NCI-H1092 (cell line): Measurements from ENCODE around the gene CDCA3.

Source experiments
- DNase-seq: peaks from one replicate; lab custom pipeline; 2025; lab: John Stamatoyannopoulos, UW

The CDCA3 gene

DNA sequence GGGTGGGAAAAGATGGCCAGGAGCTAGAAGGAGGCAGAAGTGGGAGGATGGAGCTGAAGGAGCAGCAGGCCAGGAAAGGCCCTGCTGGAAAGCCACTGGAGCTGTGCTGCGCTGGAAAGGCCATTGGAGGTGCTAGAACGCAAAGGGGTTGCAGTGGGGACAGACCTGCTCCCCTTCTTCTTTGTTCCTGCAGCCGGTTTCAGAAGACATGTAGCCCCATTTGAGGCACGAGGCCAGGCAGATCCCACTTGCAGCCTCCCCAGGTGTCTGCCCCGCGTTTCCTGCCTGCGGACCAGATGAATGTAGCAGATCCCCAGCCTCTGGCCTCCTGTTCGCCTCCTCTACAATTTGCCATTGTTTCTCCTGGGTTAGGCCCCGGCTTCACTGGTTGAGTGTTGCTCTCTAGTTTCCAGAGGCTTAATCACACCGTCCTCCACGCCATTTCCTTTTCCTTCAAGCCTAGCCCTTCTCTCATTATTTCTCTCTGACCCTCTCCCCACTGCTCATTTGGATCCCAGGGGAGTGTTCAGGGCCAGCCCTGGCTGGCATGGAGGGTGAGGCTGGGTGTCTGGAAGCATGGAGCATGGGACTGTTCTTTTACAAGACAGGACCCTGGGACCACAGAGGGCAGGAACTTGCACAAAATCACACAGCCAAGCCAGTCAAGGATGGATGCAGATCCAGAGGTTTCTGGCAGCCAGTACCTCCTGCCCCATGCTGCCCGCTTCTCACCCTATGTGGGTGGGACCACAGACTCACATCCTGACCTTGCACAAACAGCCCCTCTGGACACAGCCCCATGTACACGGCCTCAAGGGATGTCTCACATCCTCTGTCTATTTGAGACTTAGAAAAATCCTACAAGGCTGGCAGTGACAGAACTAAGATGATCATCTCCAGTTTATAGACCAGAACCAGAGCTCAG, 31.7 kb downstream of the CDCA3 start:
- DNase-seq = no peak

DNA sequence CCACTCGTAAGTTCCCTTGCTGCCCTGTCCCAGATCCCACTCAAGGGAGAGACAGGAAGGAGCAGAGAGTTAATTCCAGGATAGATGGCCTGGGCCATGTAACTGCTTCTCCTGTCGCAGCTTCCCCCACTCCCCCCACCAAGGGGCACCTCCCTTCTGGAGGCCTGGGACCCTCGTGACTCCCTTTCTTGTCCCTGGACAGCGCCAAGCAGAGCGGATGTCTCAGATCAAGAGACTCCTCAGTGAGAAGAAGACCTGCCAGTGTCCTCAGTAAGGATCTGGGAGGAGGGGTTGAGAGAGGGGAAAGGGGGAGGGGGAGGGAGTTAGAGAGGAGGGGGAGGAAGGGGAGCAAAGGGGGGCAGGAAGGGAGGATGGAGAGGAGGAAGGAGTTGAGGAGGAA, 32.4 kb downstream of the CDCA3 start:
- no peak for DNase-seq

DNA sequence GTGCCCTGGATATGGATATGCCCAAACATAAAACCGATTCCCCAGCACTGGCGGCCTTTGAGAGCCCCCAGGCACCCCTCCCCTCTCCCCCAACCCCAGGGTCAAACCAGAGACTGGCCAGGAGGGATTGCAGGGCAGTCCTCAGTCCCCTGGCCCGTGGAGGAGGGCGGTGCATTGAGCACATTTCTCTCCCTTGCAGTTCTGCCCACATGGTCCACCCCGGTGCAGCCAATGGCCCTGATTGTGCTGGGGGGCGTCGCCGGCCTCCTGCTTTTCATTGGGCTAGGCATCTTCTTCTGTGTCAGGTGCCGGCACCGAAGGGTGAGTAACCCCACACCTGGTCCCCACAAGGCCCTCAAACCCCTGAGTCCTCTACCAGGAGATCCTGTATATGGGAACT, 32.9 kb downstream of the CDCA3 start:
- no peak for DNase-seq

DNA sequence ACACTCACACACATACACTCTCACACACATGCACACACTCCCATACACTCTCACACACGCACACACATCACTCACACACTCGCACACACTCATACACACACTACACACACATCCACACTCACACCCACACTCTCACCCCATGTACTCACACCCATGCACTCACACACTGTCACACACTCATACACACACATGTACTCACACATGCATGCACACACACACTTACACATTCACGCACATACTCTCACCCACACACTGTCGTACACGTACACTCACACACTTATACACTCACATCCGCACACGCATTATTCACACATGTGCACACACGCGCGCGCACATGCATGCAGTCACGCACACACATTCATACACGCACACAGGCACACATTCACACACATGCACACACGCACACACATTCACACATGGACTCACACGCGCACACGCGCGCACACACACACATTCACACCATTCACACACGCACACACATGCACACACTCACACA, 33.4 kb downstream of the CDCA3 start:
- DNase-seq = no peak

DNA sequence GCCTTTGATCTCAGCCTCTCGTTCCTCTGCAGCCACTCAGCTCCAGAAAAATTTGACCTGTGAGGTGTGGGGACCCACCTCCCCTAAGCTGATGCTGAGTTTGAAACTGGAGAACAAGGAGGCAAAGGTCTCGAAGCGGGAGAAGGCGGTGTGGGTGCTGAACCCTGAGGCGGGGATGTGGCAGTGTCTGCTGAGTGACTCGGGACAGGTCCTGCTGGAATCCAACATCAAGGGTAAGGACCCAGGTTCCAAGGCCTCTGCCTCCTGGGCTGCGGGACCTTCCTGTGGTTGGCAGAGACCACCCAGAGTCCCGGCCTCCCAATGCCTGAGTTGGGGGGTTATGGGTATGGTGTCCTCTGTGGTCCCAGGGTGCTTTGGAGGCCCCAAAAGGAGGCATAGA, 34.0 kb downstream of the CDCA3 start:
- no peak for DNase-seq

DNA sequence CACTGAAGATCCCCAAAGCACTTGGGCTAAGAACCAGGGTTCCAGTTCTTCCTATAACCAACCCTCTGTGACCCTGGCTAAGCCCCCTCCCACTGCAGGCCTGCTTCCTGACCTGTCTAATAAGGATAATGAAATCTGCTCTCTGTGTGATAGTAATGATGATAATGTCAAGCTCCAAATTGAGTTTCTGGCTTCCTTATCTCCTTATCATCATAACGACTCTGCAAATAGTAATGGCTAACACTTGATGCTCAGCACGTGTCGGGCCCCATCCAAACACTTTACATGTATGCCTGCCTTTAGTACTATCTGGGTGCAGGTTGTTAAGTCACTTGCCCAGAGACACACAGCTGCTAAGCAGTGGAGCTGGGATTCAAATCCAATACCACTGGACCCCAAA, 34.5 kb downstream of the CDCA3 start:
- DNase-seq = no peak

DNA sequence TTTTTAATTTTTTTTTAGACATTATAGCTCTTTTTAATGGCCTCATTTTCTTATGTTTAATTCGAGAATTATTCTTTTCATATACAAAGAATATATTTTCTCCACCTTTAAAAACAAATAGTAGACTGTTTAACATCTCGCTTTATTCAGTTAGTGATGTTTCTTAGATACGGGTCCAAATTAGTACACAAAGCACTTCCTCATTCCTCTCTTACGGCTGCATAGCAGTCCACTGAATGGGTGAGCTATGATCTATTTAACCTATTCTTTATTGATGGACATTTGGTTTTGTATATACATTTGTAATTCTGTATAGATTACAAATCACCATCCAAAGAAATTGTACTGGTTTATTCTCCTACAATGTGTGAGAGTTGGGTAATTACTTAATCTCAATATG, 37.7 kb downstream of the CDCA3 start:
- no peak for DNase-seq

DNA sequence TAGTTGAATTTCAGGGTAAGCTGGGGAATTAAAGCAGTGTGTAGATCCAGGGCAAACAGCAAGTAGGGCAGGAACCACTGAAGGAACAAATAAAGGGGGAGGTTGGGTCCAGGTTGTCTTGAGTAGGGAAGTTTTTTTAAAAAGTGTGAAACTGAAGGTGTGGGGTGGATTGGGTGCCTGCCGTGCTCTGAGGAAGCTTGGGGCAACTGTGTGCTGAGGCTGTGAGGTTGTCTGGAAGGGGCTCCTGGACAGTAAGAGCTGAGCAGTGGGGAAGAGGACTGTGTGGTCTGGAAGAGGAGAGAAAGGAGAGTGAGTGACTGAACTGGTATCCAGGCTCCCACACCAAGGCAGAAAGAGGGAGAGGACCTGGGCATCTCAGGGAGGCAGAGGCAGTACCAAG, 40.3 kb downstream of the CDCA3 start:
- DNase-seq = no peak

DNA sequence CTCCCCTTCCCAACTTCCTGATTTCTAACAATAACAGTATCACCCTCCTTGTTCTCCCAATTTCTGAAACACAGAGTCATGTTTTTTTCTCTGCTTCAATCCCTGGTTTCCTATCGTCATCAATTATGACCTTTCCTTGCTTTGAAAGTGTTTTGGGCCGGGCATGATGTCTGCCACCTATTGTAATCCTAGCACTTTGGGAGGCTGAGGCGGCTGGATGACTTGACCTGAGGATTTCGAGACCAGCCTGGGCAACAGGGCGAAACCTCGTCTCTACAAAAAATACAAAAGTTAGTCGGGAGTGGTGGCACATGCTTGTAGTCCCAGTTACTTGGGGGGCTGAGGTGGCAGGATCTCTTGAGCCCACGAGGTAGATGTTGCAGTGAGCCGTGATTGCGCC, 42.0 kb downstream of the CDCA3 start:
- no peak for DNase-seq

DNA sequence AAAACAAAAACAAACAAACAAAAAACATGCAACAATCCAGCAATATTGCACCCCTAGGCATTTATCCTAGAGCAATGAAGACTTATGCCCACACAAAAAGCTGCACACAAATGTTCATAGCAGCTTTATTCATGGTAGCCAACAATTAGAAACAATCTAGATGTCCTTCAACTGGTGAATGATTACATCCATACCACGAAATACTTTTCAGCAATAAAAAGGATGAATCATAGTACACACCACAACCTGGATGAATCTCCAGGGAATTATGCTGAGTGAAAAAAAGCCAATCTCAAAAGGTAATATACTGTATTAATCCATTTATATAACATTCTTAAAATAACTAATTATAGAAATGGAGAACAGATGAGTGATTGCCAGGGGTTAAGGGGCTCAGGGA, 43.9 kb downstream of the CDCA3 start:
- no peak for DNase-seq

DNA sequence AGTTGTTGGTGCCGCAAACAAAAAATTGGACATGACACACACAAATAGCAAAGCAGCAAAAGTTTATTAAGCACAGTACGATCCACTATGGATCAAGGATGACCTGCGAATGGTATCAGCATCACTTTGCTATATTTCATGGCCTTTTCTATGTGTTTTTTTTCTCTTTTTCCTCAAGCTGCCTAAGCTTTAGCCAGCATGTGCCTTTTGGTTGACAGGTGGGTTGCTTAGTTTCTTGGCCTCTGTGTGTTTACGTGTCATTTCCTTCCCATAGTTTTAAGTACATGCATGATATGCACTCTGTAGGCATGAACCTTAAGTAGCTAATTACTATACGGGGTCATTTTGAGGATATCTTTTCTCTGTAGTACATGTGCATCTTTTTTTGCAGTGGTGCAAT, 51.9 kb downstream of the CDCA3 start:
- no peak for DNase-seq
